CD8-positive, alpha-beta memory T cell (primary cell): ENCODE data around the gene MGMT. TPM values are rescaled to one million over a fixed set of nuclear protein-coding genes. Genes with fewer than 3 reads are reported as not detected.

Source experiments
- CTCF ChIA-PET: fragments of 350-600 bp; sonication (Branson Sonifier 250); formaldehyde crosslinking; loops from one replicate; lab custom pipeline; 2021; ENCODE audit warnings: antibody characterized with exemption; lab: Charles Lee
- POLR2A ChIA-PET: fragments of 350-600 bp; sonication (Branson Sonifier 250); formaldehyde crosslinking; loops from one replicate; lab custom pipeline; 2021; ENCODE audit warnings: antibody characterized with exemption; lab: Charles Lee
- DNase-seq, 5 donors: peaks; one replicate each; pipeline versions ENCODE4 v3.0.0 to v3.0.0-alpha.2; 2020 to 2022; ENCODE audit warnings: mixed read lengths in 1 of 5
- H3K27ac ChIP-seq: one replicate; pipeline ENCODE4 v1.7.0; 2013; ENCODE audit warnings: low read depth, mild to moderate bottlenecking, low read length, moderate library complexity
- H3K27me3 ChIP-seq: 2 replicates; pipeline ENCODE4 v1.7.0; 2013; ENCODE audit warnings: low read length, mild to moderate bottlenecking; ENCODE audit not compliant: insufficient read depth, poor library complexity, severe bottlenecking
- H3K36me3 ChIP-seq: 2 replicates; pipeline ENCODE4 v1.7.0; 2013; ENCODE audit warnings: mild to moderate bottlenecking, low read length, moderate library complexity; ENCODE audit not compliant: insufficient read depth
- H3K4me1 ChIP-seq: 2 replicates; pipeline ENCODE4 v1.7.0; 2013; ENCODE audit warnings: mild to moderate bottlenecking, low read length, moderate library complexity; ENCODE audit not compliant: insufficient read depth
- H3K4me3 ChIP-seq: 2 replicates; pipeline ENCODE4 v1.7.0; 2013; ENCODE audit warnings: mild to moderate bottlenecking, low read length
- H3K9me3 ChIP-seq: 2 replicates; pipeline ENCODE4 v1.7.0; 2013; ENCODE audit warnings: mild to moderate bottlenecking, low read length
- H3K27ac Mint-ChIP-seq, 8 donors: one replicate each; pipeline ENCODE4 v1.8.0; 2020 to 2021; ENCODE audit warnings: mixed read lengths in 8 of 8, mild to moderate bottlenecking in 6 of 8, inconsistent platforms in 3 of 8, moderate library complexity in 3 of 8
- H3K27me3 Mint-ChIP-seq, 2 donors: one replicate each; pipeline ENCODE4 v1.8.0; 2020 to 2021; ENCODE audit warnings: mixed read lengths in 2 of 2, mild to moderate bottlenecking in 1 of 2, moderate library complexity in 1 of 2
- H3K36me3 Mint-ChIP-seq, 3 donors: one replicate each; pipeline ENCODE4 v1.8.0; 2020 to 2021; ENCODE audit warnings: mixed read lengths in 3 of 3, inconsistent platforms in 1 of 3, mild to moderate bottlenecking in 1 of 3
- H3K4me1 Mint-ChIP-seq, 3 donors: one replicate each; pipeline ENCODE4 v1.8.0; 2020 to 2021; ENCODE audit warnings: mixed read lengths in 3 of 3, inconsistent platforms in 1 of 3, mild to moderate bottlenecking in 1 of 3
- H3K4me3 Mint-ChIP-seq, 7 donors: one replicate each; pipeline ENCODE4 v1.8.0; 2020 to 2021; ENCODE audit warnings: mixed read lengths in 7 of 7, mild to moderate bottlenecking in 6 of 7, moderate library complexity in 4 of 7, inconsistent platforms in 2 of 7
- H3K9me3 Mint-ChIP-seq, 5 donors: one replicate each; pipeline ENCODE4 v1.8.0; 2020 to 2022; ENCODE audit warnings: mixed read lengths in 5 of 5, mild to moderate bottlenecking in 3 of 5, moderate library complexity in 2 of 5, inconsistent platforms in 1 of 5
- polyA plus RNA-seq: library from polyadenylated mRNA; unstranded; fragments of 300-500 nt; fragmentation: Illumina TruSeq; gene quantifications from one replicate; pipeline ENCODE4 v1.2.3, GENCODE V29; 2021
- total RNA-seq, 2 experiments: library from RNA; stranded (reverse); gene quantifications; one replicate each; pipeline ENCODE4 v1.2.3, GENCODE V29; 2021

The MGMT gene
- total and polyA plus RNA-seq, 3 experiments from 2014 or later: 19.7 to 31.7 (median 22.4) TPM

DNA sequence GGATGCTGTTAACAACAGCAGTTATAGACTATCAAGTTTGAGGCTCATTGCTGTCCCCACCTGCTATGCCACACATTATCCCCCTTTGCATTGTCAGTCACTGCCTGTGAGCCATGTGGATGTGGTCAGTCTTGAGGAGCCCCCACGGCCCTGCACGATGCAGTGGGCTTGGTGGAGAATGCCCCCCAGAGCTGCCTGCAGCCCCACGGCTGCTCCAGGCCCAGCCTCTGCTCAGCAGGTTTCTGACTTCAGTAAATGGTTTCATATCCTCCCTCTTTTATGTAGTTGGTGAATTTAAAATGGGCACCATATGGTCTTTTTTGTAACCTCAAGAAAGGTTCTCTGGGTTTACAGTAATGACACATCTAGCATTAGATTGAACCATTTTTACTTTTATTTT is 332.9 kb downstream of the MGMT start:
- Histone ChIP-seq H3K4me3 (no peak overlapping the region), H3K36me3 (no peaks in the 10 kb centered on the region), H3K27me3 (no peaks in the 10 kb centered on the region), H3K27ac (no peak overlapping the region), H3K9me3 (no peaks in the 10 kb centered on the region), H3K4me1 (no peaks in the 10 kb centered on the region)
- Mint-ChIP-seq H3K4me1 (no peaks in the 10 kb centered on the region), H3K27ac (no peak overlapping the region), H3K9me3 (peaks cover 38 to 62% (median 45%) of the 10 kb centered on the region in 5 donors), H3K36me3 (peaks cover 0 to 4% (median 0%) of the 10 kb centered on the region in 3 donors), H3K27me3 (peaks cover 0 to 10% of the 10 kb centered on the region in 2 donors), H3K4me3 (no peak overlapping the region)
- POLR2A ChIA-PET: no interaction called here
- no peak for DNase-seq
- CTCF ChIA-PET: no interaction called here

DNA sequence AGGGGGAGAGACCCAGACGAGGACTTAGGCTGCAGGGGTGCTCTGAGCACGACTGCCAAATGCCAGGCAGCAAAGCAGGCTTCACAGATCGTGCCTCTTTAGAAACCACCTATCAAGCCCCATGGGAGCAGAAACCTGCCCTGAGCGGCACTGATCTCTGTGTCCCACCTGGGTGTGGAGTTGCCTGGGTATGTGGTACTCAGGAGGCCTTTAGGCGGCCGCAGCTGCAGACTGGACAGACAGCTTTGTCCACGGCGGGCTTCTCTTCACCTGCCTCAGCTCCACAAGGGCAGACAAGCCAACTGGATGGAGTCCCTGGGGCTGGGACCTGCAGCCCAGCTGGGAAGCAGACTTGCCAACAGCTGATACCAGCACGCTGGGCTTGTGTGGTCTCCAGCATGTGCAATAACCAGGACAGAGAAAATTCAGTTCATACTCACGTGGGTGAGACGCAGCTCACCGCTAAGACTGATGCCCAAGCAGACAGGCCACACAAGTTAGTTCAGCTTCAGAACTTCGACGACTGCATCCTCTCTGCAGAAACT is 333.8 kb downstream of the MGMT start:
- DNase-seq: no peak
- no peaks in the 10 kb centered on the region for H3K9me3 ChIP-seq
- no peaks in the 10 kb centered on the region for H3K4me1 ChIP-seq
- no peaks in the 10 kb centered on the region for H3K4me1 Mint-ChIP-seq
- H3K27ac Mint-ChIP-seq: no peak overlapping the region
- peaks cover 0 to 10% of the 10 kb centered on the region in 2 donors for H3K27me3 Mint-ChIP-seq
- no peak overlapping the region for H3K27ac ChIP-seq
- peaks cover 37 to 58% (median 48%) of the 10 kb centered on the region in 5 donors for H3K9me3 Mint-ChIP-seq
- no peak overlapping the region for H3K4me3 Mint-ChIP-seq
- H3K4me3 ChIP-seq: no peak overlapping the region
- no peaks in the 10 kb centered on the region for H3K27me3 ChIP-seq
- peaks cover 0 to 4% (median 0%) of the 10 kb centered on the region in 3 donors for H3K36me3 Mint-ChIP-seq
- CTCF ChIA-PET: no interaction called here
- no peaks in the 10 kb centered on the region for H3K36me3 ChIP-seq
- POLR2A ChIA-PET: no interaction called here

GRCh38 chr10:129807211-129807610 is 340.2 kb downstream of the MGMT start:
- H3K27ac ChIP-seq: no peak overlapping the region

GRCh38 chr10:129808092-129808983 is 341.3 kb downstream of the MGMT start:
- H3K4me1 Mint-ChIP-seq: no peaks in the 10 kb centered on the region
- H3K27me3 ChIP-seq: no peaks in the 10 kb centered on the region
- no peak for DNase-seq
- H3K4me3 ChIP-seq: no peak overlapping the region
- peaks cover 18 to 41% (median 26%) of the 10 kb centered on the region in 5 donors for H3K9me3 Mint-ChIP-seq
- no peaks in the 10 kb centered on the region for H3K4me1 ChIP-seq
- ChIA-PET CTCF (no interaction called here), POLR2A (no interaction called here)
- H3K36me3 ChIP-seq: no peaks in the 10 kb centered on the region
- H3K4me3 Mint-ChIP-seq: no peak overlapping the region
- H3K27ac ChIP-seq: no peak overlapping the region
- H3K9me3 ChIP-seq: no peaks in the 10 kb centered on the region
- no peak overlapping the region for H3K27ac Mint-ChIP-seq
- peaks cover 0 to 4% of the 10 kb centered on the region in 2 donors for H3K27me3 Mint-ChIP-seq
- H3K36me3 Mint-ChIP-seq: peaks cover 0 to 2% (median 0%) of the 10 kb centered on the region in 3 donors

More at GRCh38 chr10:129807211-129807610, 340.2 kb downstream of the MGMT start:
- H3K4me1 ChIP-seq: no peaks in the 10 kb centered on the region
- H3K27me3 ChIP-seq: no peaks in the 10 kb centered on the region
- H3K4me3 ChIP-seq: no peak overlapping the region
- CTCF ChIA-PET: no interaction called here
- Mint-ChIP-seq H3K4me3 (no peak overlapping the region), H3K27me3 (peaks cover 0 to 4% of the 10 kb centered on the region in 2 donors), H3K27ac (no peak overlapping the region), H3K36me3 (peaks cover 0 to 2% (median 0%) of the 10 kb centered on the region in 3 donors), H3K9me3 (peaks cover 22 to 49% (median 34%) of the 10 kb centered on the region in 5 donors), H3K4me1 (no peaks in the 10 kb centered on the region)
- H3K36me3 ChIP-seq: no peaks in the 10 kb centered on the region
- no peaks in the 10 kb centered on the region for H3K9me3 ChIP-seq
- DNase-seq: no peak
- POLR2A ChIA-PET: no interaction called here

DNA sequence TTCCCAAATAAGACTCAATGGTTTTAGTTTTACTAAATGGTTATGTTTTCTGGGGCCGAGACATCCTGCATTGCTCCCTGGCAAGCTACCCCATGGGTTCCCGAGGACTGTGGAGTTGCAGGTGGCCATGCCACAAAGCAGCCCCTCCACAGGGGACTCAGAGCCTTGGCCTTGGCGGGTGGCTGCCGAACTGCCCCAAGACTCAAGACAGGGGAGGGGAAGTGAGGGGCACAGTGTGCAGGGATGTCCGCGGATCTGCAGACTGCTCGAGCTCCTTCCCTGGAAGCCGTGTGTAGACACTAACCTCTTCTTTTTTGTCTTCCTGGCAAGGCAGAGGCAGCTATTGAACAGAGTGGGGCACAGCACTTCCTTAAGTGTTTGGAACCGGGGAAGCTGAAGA is 342.4 kb downstream of the MGMT start:
- Histone ChIP-seq H3K9me3 (no peaks in the 10 kb centered on the region), H3K4me1 (no peaks in the 10 kb centered on the region), H3K4me3 (no peak overlapping the region), H3K27me3 (no peaks in the 10 kb centered on the region), H3K36me3 (no peaks in the 10 kb centered on the region), H3K27ac (no peak overlapping the region)
- Mint-ChIP-seq H3K4me3 (no peak overlapping the region), H3K4me1 (no peaks in the 10 kb centered on the region), H3K36me3 (no peaks in the 10 kb centered on the region), H3K9me3 (peaks cover 8 to 31% (median 19%) of the 10 kb centered on the region in 5 donors), H3K27me3 (peaks cover 0 to 2% of the 10 kb centered on the region in 2 donors), H3K27ac (no peak overlapping the region)
- CTCF ChIA-PET: no interaction called here
- no peak for DNase-seq
- POLR2A ChIA-PET: no interaction called here

GRCh38 chr10:129809841-129810240 is 342.8 kb downstream of the MGMT start:
- Histone ChIP-seq H3K9me3 (no peaks in the 10 kb centered on the region), H3K4me3 (no peak overlapping the region), H3K27ac (no peak overlapping the region), H3K36me3 (no peaks in the 10 kb centered on the region), H3K4me1 (no peaks in the 10 kb centered on the region), H3K27me3 (no peaks in the 10 kb centered on the region)
- ChIA-PET POLR2A (no interaction called here), CTCF (no interaction called here)
- Mint-ChIP-seq H3K4me3 (no peak overlapping the region), H3K9me3 (peaks cover 5 to 28% (median 22%) of the 10 kb centered on the region in 5 donors), H3K4me1 (no peaks in the 10 kb centered on the region), H3K27ac (no peak overlapping the region), H3K36me3 (no peaks in the 10 kb centered on the region), H3K27me3 (peaks cover 2 to 3% of the 10 kb centered on the region in 2 donors)
- no peak for DNase-seq

DNA sequence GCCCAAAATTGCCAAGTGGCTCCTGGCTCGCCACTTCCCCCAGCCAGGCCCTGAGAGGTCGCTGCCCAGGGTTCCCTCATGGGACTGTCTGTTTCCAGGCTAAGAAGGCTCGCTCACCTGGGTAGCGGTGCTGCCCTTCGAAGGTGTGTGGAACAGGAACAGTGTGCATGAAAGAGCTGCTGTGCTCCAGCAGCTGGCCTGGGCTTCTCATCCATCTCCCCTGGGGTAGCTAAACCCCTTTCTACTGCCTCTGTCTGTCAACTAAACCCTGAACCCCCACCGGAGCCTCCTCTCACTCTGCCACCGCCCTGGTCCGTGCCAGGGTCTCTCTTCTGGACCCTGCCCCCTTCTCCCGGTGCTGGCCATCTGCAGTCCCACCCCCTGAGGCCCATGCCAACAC is 344.2 kb downstream of the MGMT start:
- H3K4me1 Mint-ChIP-seq: no peaks in the 10 kb centered on the region
- no peak overlapping the region for H3K27ac Mint-ChIP-seq
- H3K36me3 ChIP-seq: no peaks in the 10 kb centered on the region

DNA sequence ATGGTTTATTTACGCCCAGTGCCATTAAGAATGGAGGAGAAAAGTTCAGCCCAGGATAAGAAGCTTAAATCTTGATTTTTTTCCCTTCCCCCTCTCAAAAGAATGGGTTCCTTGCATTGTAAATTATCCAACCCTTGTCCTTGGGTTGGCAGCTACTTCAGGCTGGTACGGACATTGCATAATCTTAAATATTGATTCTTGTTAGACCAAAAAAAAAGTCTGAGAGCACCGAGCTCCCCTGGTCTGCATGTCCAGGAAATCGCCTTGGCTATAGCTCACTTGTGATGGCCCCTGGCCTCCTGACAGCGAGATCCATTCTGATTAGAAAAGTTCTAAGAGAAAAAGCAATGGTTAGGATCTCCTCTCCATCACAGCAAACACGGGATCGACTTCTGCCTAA is 345.4 kb downstream of the MGMT start:
- no peak overlapping the region for H3K4me3 ChIP-seq
- peaks cover 0 to 9% (median 7%) of the 10 kb centered on the region in 5 donors for H3K9me3 Mint-ChIP-seq
- no peaks in the 10 kb centered on the region for H3K27me3 ChIP-seq
- H3K36me3 ChIP-seq: no peaks in the 10 kb centered on the region
- no peak overlapping the region for H3K27ac ChIP-seq
- peaks cover 0 to 7% of the 10 kb centered on the region in 2 donors for H3K27me3 Mint-ChIP-seq
- CTCF ChIA-PET: no interaction called here
- H3K4me1 ChIP-seq: no peaks in the 10 kb centered on the region
- POLR2A ChIA-PET: no interaction called here
- H3K9me3 ChIP-seq: no peaks in the 10 kb centered on the region
- no peak overlapping the region for H3K27ac Mint-ChIP-seq
- H3K4me3 Mint-ChIP-seq: no peak overlapping the region
- H3K4me1 Mint-ChIP-seq: no peaks in the 10 kb centered on the region
- H3K36me3 Mint-ChIP-seq: no peaks in the 10 kb centered on the region
- DNase-seq: no peak

More for the DNA sequence above, 344.2 kb downstream of the MGMT start:
- ChIA-PET POLR2A (no interaction called here), CTCF (no interaction called here)
- no peaks in the 10 kb centered on the region for H3K4me1 ChIP-seq
- no peak for DNase-seq
- Mint-ChIP-seq H3K36me3 (no peaks in the 10 kb centered on the region), H3K27me3 (peaks cover 2 to 7% of the 10 kb centered on the region in 2 donors), H3K9me3 (peaks cover 5 to 20% (median 16%) of the 10 kb centered on the region in 5 donors), H3K4me3 (peak overlapping the region in 1 of 7 donors; percentile 84)
- H3K9me3 ChIP-seq: no peaks in the 10 kb centered on the region
- no peaks in the 10 kb centered on the region for H3K27me3 ChIP-seq
- H3K4me3 ChIP-seq: no peak overlapping the region
- no peak overlapping the region for H3K27ac ChIP-seq
